Measurements from ENCODE around the gene MYRFL.

Gene MYRFL

DNA sequence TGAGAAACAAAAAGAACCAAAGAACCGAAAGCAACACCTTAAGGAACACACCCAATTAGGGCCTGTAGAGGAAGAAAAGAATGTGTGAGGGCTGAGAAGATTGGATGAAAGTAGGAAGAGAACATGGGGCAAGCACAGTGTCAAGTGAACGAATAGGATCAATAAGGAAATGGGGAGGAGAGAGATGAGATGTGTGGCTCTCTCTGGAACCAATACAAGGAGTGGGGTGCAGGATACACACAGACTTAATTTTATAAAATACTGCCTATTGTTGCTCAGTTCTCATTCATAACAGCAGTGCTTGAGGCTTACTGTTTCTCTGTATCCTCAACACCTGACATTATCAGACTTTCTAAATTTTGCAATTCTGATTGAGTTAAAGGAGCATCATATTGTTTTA is 93.3 kb downstream of the MYRFL start:
- H2BK120ac ChIP-seq (ENCODE audit: low read depth, low read length) = no peak overlapping the region
- no peak for DNase-seq
- H3K9ac ChIP-seq (ENCODE audit: low read length) = no peak overlapping the region
- H3K18ac ChIP-seq (ENCODE audit: low read depth in 1 of 2, low read length in 2 of 2) = no peak overlapping the region
- 92% methylated on average over 2 of the region's 2 CpGs for WGBS
- H2AFZ ChIP-seq (ENCODE audit: low read depth, low read length) = no peak overlapping the region
- no peak overlapping the region for H4K8ac ChIP-seq (ENCODE audit: low read length)
- H3K79me1 ChIP-seq (replicated peaks; ENCODE audit: low read length, poor library complexity, severe bottlenecking) = no peaks in the 10 kb centered on the region
- H3K36me3 ChIP-seq (ENCODE audit: control insufficient read depth in 1 of 2, insufficient read depth in 2 of 2, low read depth in 1 of 2, low read length in 2 of 2) = no peaks in the 10 kb centered on the region
- no peak overlapping the region for H3K23ac ChIP-seq (ENCODE audit: low read length in 2 of 2)
- H2AK5ac ChIP-seq (ENCODE audit: low read length, severe bottlenecking) = no peak overlapping the region
- no peaks in the 10 kb centered on the region for H3K27me3 ChIP-seq (ENCODE audit: control insufficient read depth in 1 of 2, insufficient read depth in 1 of 2, low read length in 2 of 2)
- H3K4me2 ChIP-seq (ENCODE audit: low read length, poor library complexity, severe bottlenecking) = no peak overlapping the region
- no peak overlapping the region for H2BK12ac ChIP-seq (ENCODE audit: low read length in 2 of 2)
- no peak overlapping the region for H3K14ac ChIP-seq (ENCODE audit: low read length in 2 of 2)
- H3K27ac ChIP-seq (ENCODE audit: low read length, poor library complexity, severe bottlenecking) = no peak overlapping the region
- no peak overlapping the region for H3K4me3 ChIP-seq (ENCODE audit: insufficient read depth in 1 of 2, low read depth in 1 of 2, low read length in 2 of 2)
- peaks cover 4% of the 10 kb centered on the region for H3K9me3 ChIP-seq (ENCODE audit: control insufficient read depth, low read length)
- H4K91ac ChIP-seq (ENCODE audit: low read length) = no peak overlapping the region
- no peak overlapping the region for H2BK15ac ChIP-seq (ENCODE audit: low read depth, poor library complexity, severe bottlenecking)
- no peaks in the 10 kb centered on the region for H3K4me1 ChIP-seq (ENCODE audit: control insufficient read depth, insufficient read depth, low read depth, low read length)
- H2BK5ac ChIP-seq (ENCODE audit: low read depth, low read length, poor library complexity, severe bottlenecking) = no peak overlapping the region
- no peak overlapping the region for H3K4ac ChIP-seq (ENCODE audit: low read depth in 1 of 2, low read length in 2 of 2)

GRCh38 chr12:69919495-69919894 is 94.5 kb downstream of the MYRFL start:
- H3K4ac ChIP-seq (ENCODE audit: low read depth in 1 of 2, low read length in 2 of 2) = no peak overlapping the region
- H3K4me1 ChIP-seq (ENCODE audit: control insufficient read depth, insufficient read depth, low read depth, low read length) = no peaks in the 10 kb centered on the region
- H3K9me3 ChIP-seq (ENCODE audit: control insufficient read depth, low read length) = peaks cover 4% of the 10 kb centered on the region
- H3K9ac ChIP-seq (ENCODE audit: low read length) = no peak overlapping the region
- H3K18ac ChIP-seq (ENCODE audit: low read depth in 1 of 2, low read length in 2 of 2) = no peak overlapping the region
- 81% methylated on average over 3 of the region's 3 CpGs for WGBS
- H2AFZ ChIP-seq (ENCODE audit: low read depth, low read length) = no peak overlapping the region
- H2BK5ac ChIP-seq (ENCODE audit: low read depth, low read length, poor library complexity, severe bottlenecking) = no peak overlapping the region
- no peak overlapping the region for H3K14ac ChIP-seq (ENCODE audit: low read length in 2 of 2)
- no peak overlapping the region for H2BK15ac ChIP-seq (ENCODE audit: low read depth, poor library complexity, severe bottlenecking)
- DNase-seq = no peak
- H4K91ac ChIP-seq (ENCODE audit: low read length) = no peak overlapping the region
- no peak overlapping the region for H3K27ac ChIP-seq (ENCODE audit: low read length, poor library complexity, severe bottlenecking)
- H3K79me1 ChIP-seq (replicated peaks; ENCODE audit: low read length, poor library complexity, severe bottlenecking) = no peaks in the 10 kb centered on the region
- H3K4me3 ChIP-seq (ENCODE audit: insufficient read depth in 1 of 2, low read depth in 1 of 2, low read length in 2 of 2) = no peak overlapping the region
- no peak overlapping the region for H4K8ac ChIP-seq (ENCODE audit: low read length)
- no peak overlapping the region for H3K4me2 ChIP-seq (ENCODE audit: low read length, poor library complexity, severe bottlenecking)
- no peaks in the 10 kb centered on the region for H3K27me3 ChIP-seq (ENCODE audit: control insufficient read depth in 1 of 2, insufficient read depth in 1 of 2, low read length in 2 of 2)
- no peak overlapping the region for H2BK12ac ChIP-seq (ENCODE audit: low read length in 2 of 2)
- H2AK5ac ChIP-seq (ENCODE audit: low read length, severe bottlenecking) = no peak overlapping the region
- H3K36me3 ChIP-seq (ENCODE audit: control insufficient read depth in 1 of 2, insufficient read depth in 2 of 2, low read depth in 1 of 2, low read length in 2 of 2) = no peaks in the 10 kb centered on the region
- H2BK120ac ChIP-seq (ENCODE audit: low read depth, low read length) = no peak overlapping the region
- H3K23ac ChIP-seq (ENCODE audit: low read length in 2 of 2) = no peak overlapping the region

DNA sequence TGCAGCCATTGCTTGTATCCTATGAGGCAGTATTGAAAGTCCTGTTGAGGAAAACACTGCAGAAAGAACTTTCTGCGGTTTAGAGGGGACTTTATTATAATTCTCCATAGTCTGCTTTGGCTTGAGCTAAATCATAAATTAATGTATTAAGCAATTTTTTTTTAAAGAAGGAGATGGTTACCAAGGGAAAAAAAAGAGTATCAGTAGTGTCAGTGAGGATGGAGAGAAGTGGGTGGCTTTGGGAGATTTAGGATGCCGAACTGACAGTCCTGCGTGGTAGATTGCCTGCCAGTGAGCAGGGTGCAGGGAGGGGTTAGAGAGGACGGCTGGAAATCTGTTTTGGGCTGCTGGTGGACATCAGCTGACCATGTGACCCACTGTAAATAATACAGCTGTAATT is 96.8 kb downstream of the MYRFL start:
- H3K4me3 ChIP-seq (ENCODE audit: insufficient read depth in 1 of 2, low read depth in 1 of 2, low read length in 2 of 2) = no peak overlapping the region

DNA sequence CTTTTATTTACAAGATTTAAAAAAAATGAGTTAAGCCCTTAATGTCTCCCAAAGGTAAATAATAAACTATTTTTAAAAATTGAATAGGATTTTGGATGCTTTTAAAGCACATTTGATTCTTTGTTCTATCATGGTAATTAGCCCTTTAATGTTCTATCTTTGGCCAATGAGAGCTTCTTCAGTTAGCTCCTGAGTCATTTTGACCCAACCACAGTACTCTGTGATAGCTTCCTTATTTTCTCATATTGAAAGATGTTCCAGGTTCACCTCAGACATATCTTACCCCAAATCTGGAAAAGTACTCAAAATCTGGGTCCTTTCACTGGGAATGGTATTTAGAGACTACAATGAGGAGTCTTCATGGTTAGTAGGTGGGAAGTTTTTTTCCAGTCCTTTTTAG is 98.0 kb downstream of the MYRFL start:
- Histone ChIP-seq H3K14ac (ENCODE audit: low read length in 2 of 2) (no peak overlapping the region), H3K9me3 (ENCODE audit: control insufficient read depth, low read length) (peaks cover 4% of the 10 kb centered on the region), H3K27me3 (ENCODE audit: control insufficient read depth in 1 of 2, insufficient read depth in 1 of 2, low read length in 2 of 2) (no peaks in the 10 kb centered on the region), H4K91ac (ENCODE audit: low read length) (no peak overlapping the region), H2BK120ac (ENCODE audit: low read depth, low read length) (no peak overlapping the region), H2AK5ac (ENCODE audit: low read length, severe bottlenecking) (no peak overlapping the region), H2BK5ac (ENCODE audit: low read depth, low read length, poor library complexity, severe bottlenecking) (no peak overlapping the region), H3K4me1 (ENCODE audit: control insufficient read depth, insufficient read depth, low read depth, low read length) (no peaks in the 10 kb centered on the region), H3K4me3 (ENCODE audit: insufficient read depth in 1 of 2, low read depth in 1 of 2, low read length in 2 of 2) (no peak overlapping the region), H3K9ac (ENCODE audit: low read length) (no peak overlapping the region), H3K4me2 (ENCODE audit: low read length, poor library complexity, severe bottlenecking) (no peak overlapping the region), H3K79me1 (replicated peaks; ENCODE audit: low read length, poor library complexity, severe bottlenecking) (no peaks in the 10 kb centered on the region), H2BK12ac (ENCODE audit: low read length in 2 of 2) (no peak overlapping the region), H2AFZ (ENCODE audit: low read depth, low read length) (no peak overlapping the region), H3K4ac (ENCODE audit: low read depth in 1 of 2, low read length in 2 of 2) (no peak overlapping the region), H4K8ac (ENCODE audit: low read length) (no peak overlapping the region), H3K36me3 (ENCODE audit: control insufficient read depth in 1 of 2, insufficient read depth in 2 of 2, low read depth in 1 of 2, low read length in 2 of 2) (no peaks in the 10 kb centered on the region), H3K18ac (ENCODE audit: low read depth in 1 of 2, low read length in 2 of 2) (no peak overlapping the region), H3K27ac (ENCODE audit: low read length, poor library complexity, severe bottlenecking) (no peak overlapping the region), H2BK15ac (ENCODE audit: low read depth, poor library complexity, severe bottlenecking) (no peak overlapping the region), H3K23ac (ENCODE audit: low read length in 2 of 2) (no peak overlapping the region)
- DNase-seq = no peak

More for the DNA sequence above, 96.8 kb downstream of the MYRFL start:
- Histone ChIP-seq H3K36me3 (ENCODE audit: control insufficient read depth in 1 of 2, insufficient read depth in 2 of 2, low read depth in 1 of 2, low read length in 2 of 2) (no peaks in the 10 kb centered on the region), H4K91ac (ENCODE audit: low read length) (no peak overlapping the region), H3K9ac (ENCODE audit: low read length) (no peak overlapping the region), H2BK12ac (ENCODE audit: low read length in 2 of 2) (no peak overlapping the region), H3K4me1 (ENCODE audit: control insufficient read depth, insufficient read depth, low read depth, low read length) (no peaks in the 10 kb centered on the region), H2BK5ac (ENCODE audit: low read depth, low read length, poor library complexity, severe bottlenecking) (no peak overlapping the region), H2BK15ac (ENCODE audit: low read depth, poor library complexity, severe bottlenecking) (no peak overlapping the region), H3K79me1 (replicated peaks; ENCODE audit: low read length, poor library complexity, severe bottlenecking) (no peaks in the 10 kb centered on the region), H4K8ac (ENCODE audit: low read length) (no peak overlapping the region), H2BK120ac (ENCODE audit: low read depth, low read length) (no peak overlapping the region), H3K4ac (ENCODE audit: low read depth in 1 of 2, low read length in 2 of 2) (no peak overlapping the region), H2AK5ac (ENCODE audit: low read length, severe bottlenecking) (no peak overlapping the region), H3K14ac (ENCODE audit: low read length in 2 of 2) (no peak overlapping the region), H3K4me2 (ENCODE audit: low read length, poor library complexity, severe bottlenecking) (no peak overlapping the region), H3K18ac (ENCODE audit: low read depth in 1 of 2, low read length in 2 of 2) (peak overlapping the region in 1 of 2 experiments; percentile 21), H3K27ac (ENCODE audit: low read length, poor library complexity, severe bottlenecking) (no peak overlapping the region), H3K23ac (ENCODE audit: low read length in 2 of 2) (no peak overlapping the region), H2AFZ (ENCODE audit: low read depth, low read length) (no peak overlapping the region), H3K9me3 (ENCODE audit: control insufficient read depth, low read length) (peaks cover 4% of the 10 kb centered on the region), H3K27me3 (ENCODE audit: control insufficient read depth in 1 of 2, insufficient read depth in 1 of 2, low read length in 2 of 2) (no peaks in the 10 kb centered on the region)
- WGBS = 97% methylated on average over 2 of the region's 4 CpGs
- no peak for DNase-seq
